Large intestine (tissue), 3 donors: ENCODE data around the gene USH2A. TPM values are rescaled to one million over a fixed set of nuclear protein-coding genes. Genes with fewer than 3 reads are reported as not detected.
A peak's percentile ranks its signal among the peaks of the same experiment; 100 is the strongest.

Experiments used
- DNase-seq, 2 donors: peaks; one replicate each; pipeline versions ENCODE4 v3.0.0 to v3.0.0-alpha.2; 2013
- H3K27ac ChIP-seq: one replicate; pipeline ENCODE4 v1.5.1; 2013; ENCODE audit warnings: low read length
- H3K27me3 ChIP-seq: 2 replicates; pipeline ENCODE4 v1.6.1; 2013; ENCODE audit warnings: low read length; ENCODE audit not compliant: control insufficient read depth, insufficient read depth
- H3K36me3 ChIP-seq: 2 replicates; pipeline ENCODE4 v1.6.1; 2013; ENCODE audit warnings: low read length; ENCODE audit not compliant: control insufficient read depth, insufficient read depth
- H3K4me1 ChIP-seq: one replicate; pipeline ENCODE4 v1.6.1; 2013; ENCODE audit warnings: low read length; ENCODE audit not compliant: control insufficient read depth, insufficient read depth
- H3K4me3 ChIP-seq: one replicate; pipeline ENCODE4 v1.5.1; 2013; ENCODE audit warnings: low read length
- H3K9me3 ChIP-seq: one replicate; pipeline ENCODE4 v1.6.1; 2013; ENCODE audit warnings: mild to moderate bottlenecking, low read depth, low read length, moderate library complexity; ENCODE audit not compliant: control insufficient read depth
- WGBS: methylation state at CpG from one replicate; pipeline ENCODE4 v1.1.5; 2013; ENCODE audit warnings: low lambda C conversion rate; ENCODE audit not compliant: insufficient coverage; 5-methylcytosine and 5-hydroxymethylcytosine counted together
- polyA plus RNA-seq: library from polyadenylated mRNA; unstranded; fragments of 120-200 nt; gene quantifications from one replicate; pipeline ENCODE4 v1.2.1, GENCODE V29; 2013

USH2A gene
- polyA plus RNA-seq, 1 donor, result 0.06 TPM

GRCh38 chr1:215625949-215626348 lies 797.3 kb downstream of the USH2A start:
- peaks cover 10% of the 10 kb centered on the region for H3K36me3 ChIP-seq
- H3K4me3 ChIP-seq, result no peak overlapping the region
- H3K4me1 ChIP-seq, result no peaks in the 10 kb centered on the region
- no peaks in the 10 kb centered on the region for H3K27me3 ChIP-seq
- H3K9me3 ChIP-seq, result no peaks in the 10 kb centered on the region
- no peak overlapping the region for H3K27ac ChIP-seq
- DNase-seq, result no peak

GRCh38 chr1:215623162-215623561 lies 800.1 kb downstream of the USH2A start:
- no peak for DNase-seq
- no peaks in the 10 kb centered on the region for H3K27me3 ChIP-seq
- no peaks in the 10 kb centered on the region for H3K9me3 ChIP-seq
- H3K4me3 ChIP-seq, result no peak overlapping the region
- peaks cover 25% of the 10 kb centered on the region for H3K36me3 ChIP-seq
- no peak overlapping the region for H3K27ac ChIP-seq
- no peaks in the 10 kb centered on the region for H3K4me1 ChIP-seq
- no CpG with 5 or more reads among the region's 4 CpGs for WGBS

GRCh38 chr1:215617979-215618378 lies 805.3 kb downstream of the USH2A start:
- DNase-seq, result no peak
- no peaks in the 10 kb centered on the region for H3K4me1 ChIP-seq
- 100% methylated on average over 1 of the region's 1 CpG for whole genome bisulfite sequencing
- peaks cover 51% of the 10 kb centered on the region for H3K36me3 ChIP-seq
- no peaks in the 10 kb centered on the region for H3K27me3 ChIP-seq
- no peak overlapping the region for H3K4me3 ChIP-seq
- H3K9me3 ChIP-seq, result peaks cover 7% of the 10 kb centered on the region
- no peak overlapping the region for H3K27ac ChIP-seq

GRCh38 chr1:215612391-215612790 lies 810.9 kb downstream of the USH2A start:
- Histone ChIP-seq H3K9me3 (peaks cover 7% of the 10 kb centered on the region), H3K27ac (no peak overlapping the region), H3K4me3 (no peak overlapping the region), H3K36me3 (peaks cover 53% of the 10 kb centered on the region), H3K4me1 (peaks cover 3% of the 10 kb centered on the region), H3K27me3 (no peaks in the 10 kb centered on the region)
- 73% methylated on average over 3 of the region's 3 CpGs for WGBS
- no peak for DNase-seq

DNA sequence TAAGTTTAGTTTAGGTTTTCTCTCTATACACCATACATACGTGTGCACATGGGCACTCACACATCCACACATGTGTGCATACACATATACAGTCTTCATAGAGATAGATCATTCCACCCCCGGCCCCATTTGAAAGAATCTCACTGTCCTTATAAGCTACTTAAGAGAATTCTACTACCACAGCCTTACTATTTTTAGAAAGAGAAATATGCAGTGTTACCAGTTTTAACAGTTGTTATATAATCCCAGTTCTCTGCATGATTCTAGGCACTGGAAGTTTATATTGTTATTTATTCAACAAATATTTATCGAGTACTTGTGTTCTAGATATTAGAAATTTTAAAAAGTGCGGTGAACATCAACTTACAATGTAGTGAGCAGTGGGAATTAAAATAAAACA lies 814.6 kb downstream of the USH2A start:
- H3K4me3 ChIP-seq, result no peak overlapping the region
- peaks cover 5% of the 10 kb centered on the region for H3K9me3 ChIP-seq
- H3K36me3 ChIP-seq, result peaks cover 42% of the 10 kb centered on the region
- H3K27me3 ChIP-seq, result no peaks in the 10 kb centered on the region
- H3K4me1 ChIP-seq, result peaks cover 3% of the 10 kb centered on the region
- no peak overlapping the region for H3K27ac ChIP-seq
- DNase-seq, result no peak
- WGBS, result no CpG with 5 or more reads among the region's 4 CpGs

- DNase-seq, result no peak
- Histone ChIP-seq H3K36me3 (peaks cover 35% of the 10 kb centered on the region), H3K4me1 (peaks cover 3% of the 10 kb centered on the region), H3K9me3 (no peaks in the 10 kb centered on the region), H3K27me3 (no peaks in the 10 kb centered on the region), H3K27ac (no peak overlapping the region), H3K4me3 (no peak overlapping the region)
- 88% methylated on average over 1 of the region's 1 CpG for WGBS
Observed at GRCh38 chr1:215607412-215607811, 815.8 kb downstream of the USH2A start.

- no peak overlapping the region for H3K27ac ChIP-seq
- 88% methylated on average over 2 of the region's 2 CpGs for WGBS
Observed at GRCh38 chr1:215606564-215607168, 816.6 kb downstream of the USH2A start.

DNA sequence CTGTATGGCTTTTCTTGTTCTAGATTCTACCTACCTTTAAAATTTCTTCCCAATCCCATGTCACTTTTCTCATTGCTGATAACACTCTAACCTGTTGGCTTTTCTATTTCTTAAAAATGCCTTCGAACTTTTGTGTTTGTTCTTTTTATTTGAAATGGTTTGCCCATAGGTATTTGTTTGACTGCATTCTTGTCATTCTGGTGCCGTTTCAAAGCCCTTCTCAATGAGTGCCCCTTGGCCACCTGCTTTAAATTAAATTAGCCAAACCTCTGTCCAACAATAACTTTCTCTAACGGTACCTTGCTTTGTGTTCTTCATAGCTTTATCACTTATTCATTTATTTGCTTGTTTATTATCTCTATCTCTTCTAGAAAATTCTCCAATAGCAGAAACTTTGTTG lies 817.2 kb downstream of the USH2A start:
- no peaks in the 10 kb centered on the region for H3K9me3 ChIP-seq
- DNase-seq, result no peak
- no peaks in the 10 kb centered on the region for H3K27me3 ChIP-seq
- WGBS, result 39% methylated on average over 3 of the region's 3 CpGs
- H3K4me1 ChIP-seq, result peaks cover 3% of the 10 kb centered on the region
- peaks cover 30% of the 10 kb centered on the region for H3K36me3 ChIP-seq
- no peak overlapping the region for H3K27ac ChIP-seq
- H3K4me3 ChIP-seq, result no peak overlapping the region

More at GRCh38 chr1:215606564-215607168, 816.6 kb downstream of the USH2A start:
- no peak for DNase-seq
- no peak overlapping the region for H3K4me3 ChIP-seq
- H3K27me3 ChIP-seq, result no peaks in the 10 kb centered on the region
- H3K4me1 ChIP-seq, result peaks cover 3% of the 10 kb centered on the region
- H3K9me3 ChIP-seq, result no peaks in the 10 kb centered on the region
- peaks cover 29% of the 10 kb centered on the region for H3K36me3 ChIP-seq

GRCh38 chr1:215605011-215605621 lies 818.1 kb downstream of the USH2A start:
- DNase-seq, result peak in 1 of 2 donors; percentile 9
- Histone ChIP-seq H3K4me1 (peaks cover 2% of the 10 kb centered on the region), H3K36me3 (peaks cover 28% of the 10 kb centered on the region), H3K27me3 (no peaks in the 10 kb centered on the region), H3K4me3 (no peak overlapping the region), H3K27ac (no peak overlapping the region), H3K9me3 (no peaks in the 10 kb centered on the region)

DNA sequence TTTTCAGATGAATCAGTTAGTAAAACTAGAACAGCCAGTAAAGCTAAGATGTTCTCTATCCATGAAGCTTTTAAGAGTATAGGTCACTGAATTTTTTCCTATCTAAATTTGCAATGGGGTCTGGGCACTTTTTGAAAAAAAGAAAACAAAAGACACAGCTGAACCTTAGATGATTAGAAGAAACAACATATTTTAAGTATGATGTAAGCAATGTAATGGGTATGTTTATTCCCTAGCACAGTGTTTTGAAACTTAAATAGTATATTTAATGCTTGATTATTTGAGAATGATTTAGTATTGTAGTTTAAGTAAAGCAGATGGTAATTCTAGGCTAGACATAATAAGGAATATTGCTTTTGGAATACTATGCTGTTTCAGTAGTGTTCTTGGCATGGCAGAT lies 819.9 kb downstream of the USH2A start:
- DNase-seq, result no peak
- Histone ChIP-seq H3K4me3 (no peak overlapping the region), H3K27me3 (no peaks in the 10 kb centered on the region), H3K4me1 (peaks cover 4% of the 10 kb centered on the region), H3K9me3 (no peaks in the 10 kb centered on the region), H3K27ac (no peak overlapping the region), H3K36me3 (peaks cover 15% of the 10 kb centered on the region)

GRCh38 chr1:215601276-215601675 lies 822.0 kb downstream of the USH2A start:
- Histone ChIP-seq H3K27ac (no peak overlapping the region), H3K27me3 (no peaks in the 10 kb centered on the region), H3K36me3 (peaks cover 25% of the 10 kb centered on the region), H3K9me3 (no peaks in the 10 kb centered on the region), H3K4me3 (no peak overlapping the region), H3K4me1 (peaks cover 4% of the 10 kb centered on the region)
- no peak for DNase-seq
- WGBS, result 71% methylated on average over 2 of the region's 2 CpGs
